Thoracic aorta (tissue), 2 donors: ENCODE results near the gene LAMA5. TPM values are rescaled to one million over a fixed set of nuclear protein-coding genes. Genes with fewer than 3 reads are reported as not detected.

Experiments used
- ATAC-seq: fragments of 150-250 bp; one replicate; pipeline ENCODE4 v1.8.0; 2017; ENCODE audit warnings: low read depth; ENCODE audit not compliant: insufficient number of reproducible peaks, low FRiP score
- DNase-seq: peaks from one replicate; pipeline ENCODE4 v3.0.0-alpha.2; 2020; ENCODE audit warnings: low spot score
- H3K27ac ChIP-seq, 2 donors: fragments of 200-600 bp; sonication (generic); 1 replicate in 1 of 2; 2 replicates in 1 of 2; pipeline ENCODE4 v1.5.1; 2016; ENCODE audit warnings: mild to moderate bottlenecking in 2 of 2, moderate library complexity in 2 of 2
- H3K27me3 ChIP-seq: fragments of 200-600 bp; sonication (generic); replicated peaks from 2 replicates; pipeline ENCODE4 v1.6.0; 2016; ENCODE audit warnings: mild to moderate bottlenecking; ENCODE audit not compliant: insufficient read depth
- H3K36me3 ChIP-seq: fragments of 200-600 bp; sonication (generic); one replicate; pipeline ENCODE4 v1.5.1; 2016
- H3K4me1 ChIP-seq, 2 donors: fragments of 200-600 bp; sonication (generic); 1 replicate in 1 of 2; 2 replicates in 1 of 2; pipeline versions ENCODE4 v1.5.1 to v1.6.0; 2016; ENCODE audit warnings: low read depth in 2 of 2, mild to moderate bottlenecking in 1 of 2; ENCODE audit not compliant: control insufficient read depth in 1 of 2
- H3K4me3 ChIP-seq: fragments of 200-600 bp; sonication (generic); 2 replicates; pipeline ENCODE4 v1.5.1; 2016; ENCODE audit warnings: mild to moderate bottlenecking
- H3K9me3 ChIP-seq: fragments of 200-600 bp; sonication (generic); 2 replicates; pipeline ENCODE4 v1.5.1; 2016
- CTCF ChIP-seq: fragments of 200-600 bp; sonication (generic); IDR thresholded peaks from one replicate; pipeline ENCODE4 v1.5.1; 2019; ENCODE audit warnings: antibody characterized with exemption
- total RNA-seq, 2 donors: library from RNA; depleted of rRNA; stranded (reverse); fragments of >200 nt; gene quantifications; one replicate each; pipeline versions ENCODE4 v1.1.0 to v1.2.3, GENCODE V29; 2016

The LAMA5 gene
- total RNA-seq, 2 donors from 2014 or later: 289 to 333 TPM

- DNase-seq (no peak), ATAC-seq (no peak)
- no peak overlapping the region for H3K27ac ChIP-seq
- TF ChIP-seq CTCF: no peak
- peaks cover 42% of the 10 kb centered on the region for H3K36me3 ChIP-seq
- no peak overlapping the region for H3K4me3 ChIP-seq
- no peaks in the 10 kb centered on the region for H3K4me1 ChIP-seq
- no peaks in the 10 kb centered on the region for H3K27me3 ChIP-seq
- H3K9me3 ChIP-seq: no peaks in the 10 kb centered on the region
These were observed 22.3 kb downstream of the LAMA5 start for GRCh38 chr20:62344782-62345181.

DNA sequence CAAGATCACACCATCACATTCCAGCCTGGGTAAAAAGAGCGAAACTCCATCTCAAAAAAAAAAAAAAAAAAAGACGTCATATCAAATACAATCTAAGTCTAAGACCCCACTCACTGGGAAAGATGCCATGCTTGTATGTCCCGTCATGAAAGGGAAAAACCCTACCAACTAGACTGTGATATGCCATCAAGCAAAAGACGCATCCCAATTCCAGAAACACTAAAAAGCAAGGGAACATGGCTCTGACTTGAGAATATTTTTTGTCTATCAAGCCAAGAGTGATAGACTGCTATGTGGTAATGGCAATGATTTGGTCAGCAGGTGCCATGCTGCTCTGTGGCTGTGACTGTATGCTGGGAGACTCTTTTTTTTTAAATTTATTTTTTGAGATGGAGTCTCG is 23.0 kb downstream of the LAMA5 start:
- H3K9me3 ChIP-seq: no peaks in the 10 kb centered on the region
- H3K4me3 ChIP-seq: no peak overlapping the region
- DNase-seq: no peak
- no peak overlapping the region for H3K27ac ChIP-seq
- no peaks in the 10 kb centered on the region for H3K4me1 ChIP-seq
- no peak for TF ChIP-seq CTCF
- ATAC-seq: no peak
- H3K27me3 ChIP-seq: no peaks in the 10 kb centered on the region
- H3K36me3 ChIP-seq: peaks cover 47% of the 10 kb centered on the region

DNA sequence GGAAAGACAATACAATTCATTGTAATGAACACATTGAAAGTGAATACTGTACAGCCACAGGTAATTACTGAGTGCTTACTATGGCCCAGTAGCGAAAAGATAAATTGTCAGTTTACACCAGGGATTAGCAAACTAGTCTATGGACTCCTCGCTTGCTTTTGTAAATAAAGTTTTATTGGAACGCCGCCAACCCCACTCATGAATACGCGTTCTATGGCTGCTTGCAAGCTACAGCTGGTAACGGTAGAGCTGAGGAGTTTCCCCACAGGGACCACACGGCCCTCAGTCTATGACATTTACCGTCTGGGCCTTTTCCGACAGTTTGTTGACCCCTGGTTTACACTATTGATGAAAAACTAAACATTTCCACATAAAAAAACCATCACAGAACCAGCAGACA is 24.2 kb downstream of the LAMA5 start:
- H3K36me3 ChIP-seq: peaks cover 51% of the 10 kb centered on the region
- H3K9me3 ChIP-seq: no peaks in the 10 kb centered on the region
- DNase-seq: no peak
- ATAC-seq: no peak
- no peak overlapping the region for H3K27ac ChIP-seq
- no peaks in the 10 kb centered on the region for H3K4me1 ChIP-seq
- no peak for TF ChIP-seq CTCF
- no peak overlapping the region for H3K4me3 ChIP-seq
- no peaks in the 10 kb centered on the region for H3K27me3 ChIP-seq

- no peak for TF ChIP-seq CTCF
- peaks cover 53% of the 10 kb centered on the region for H3K36me3 ChIP-seq
- DNase-seq: no peak
- no peaks in the 10 kb centered on the region for H3K4me1 ChIP-seq
- no peak for ATAC-seq
- H3K9me3 ChIP-seq: no peaks in the 10 kb centered on the region
- H3K27ac ChIP-seq: no peak overlapping the region
- H3K27me3 ChIP-seq: no peaks in the 10 kb centered on the region
- no peak overlapping the region for H3K4me3 ChIP-seq
These were observed 27.5 kb downstream of the LAMA5 start for GRCh38 chr20:62339647-62340062.

DNA sequence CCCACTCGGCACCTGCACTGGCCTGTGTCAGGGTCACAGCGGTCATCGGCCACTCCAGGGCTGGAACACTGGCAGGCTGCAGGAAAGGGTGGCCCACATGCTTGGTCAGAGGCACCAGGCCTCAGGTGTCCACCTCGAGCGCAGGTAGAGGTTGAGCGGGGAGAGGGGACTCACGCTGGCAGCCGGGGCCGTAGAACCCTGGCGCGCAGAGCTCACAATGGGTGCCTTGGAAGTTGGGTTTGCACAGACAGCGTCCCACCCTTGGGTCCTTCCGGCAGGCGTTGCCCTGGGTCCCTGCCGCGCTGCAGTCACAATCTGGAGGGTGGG is 28.9 kb downstream of the LAMA5 start:
- Histone ChIP-seq H3K27ac (no peak overlapping the region), H3K27me3 (no peaks in the 10 kb centered on the region), H3K9me3 (no peaks in the 10 kb centered on the region), H3K36me3 (peaks cover 58% of the 10 kb centered on the region), H3K4me3 (no peak overlapping the region), H3K4me1 (no peaks in the 10 kb centered on the region)
- ATAC-seq (no peak), DNase-seq (no peak)
- no peak for TF ChIP-seq CTCF
